H9 (cell line): ENCODE results near the gene RNU2-63P. TPM values are rescaled to one million over a fixed set of nuclear protein-coding genes. Genes with fewer than 3 reads are reported as not detected.

Experiments used
- DNase-seq: peaks from one replicate; pipeline ENCODE4 v3.0.0-alpha.2; 2017
- H2AFZ ChIP-seq: one replicate; pipeline ENCODE4 v1.6.1; 2013; ENCODE audit warnings: mild to moderate bottlenecking, low read length, control low read depth, moderate library complexity
- H2AK5ac ChIP-seq: 2 replicates; pipeline ENCODE4 v1.6.1; 2013; ENCODE audit warnings: low read length, control low read depth, mixed read lengths; ENCODE audit not compliant: insufficient read length
- H2BK120ac ChIP-seq: one replicate; pipeline ENCODE4 v1.6.1; 2013; ENCODE audit warnings: low read depth, mild to moderate bottlenecking, low read length, control low read depth, inconsistent platforms; ENCODE audit not compliant: poor library complexity, severe bottlenecking
- H2BK12ac ChIP-seq: 2 replicates; pipeline ENCODE4 v1.6.1; 2013; ENCODE audit warnings: low read length, control low read depth, mixed read lengths, low read depth; ENCODE audit not compliant: insufficient read length
- H2BK15ac ChIP-seq: 2 replicates; pipeline ENCODE4 v1.6.1; 2013; ENCODE audit warnings: low read depth, low read length, control low read depth
- H2BK20ac ChIP-seq: one replicate; pipeline ENCODE4 v1.6.1; 2013; ENCODE audit warnings: low read depth, mild to moderate bottlenecking, low read length, control low read depth, inconsistent platforms; ENCODE audit not compliant: poor library complexity, severe bottlenecking
- H2BK5ac ChIP-seq: 2 replicates; pipeline ENCODE4 v1.6.1; 2013; ENCODE audit warnings: low read length, control low read depth, mixed read lengths; ENCODE audit not compliant: insufficient read length
- H3K14ac ChIP-seq: 2 replicates; pipeline ENCODE4 v1.6.1; 2013; ENCODE audit warnings: low read length, control low read depth; ENCODE audit not compliant: insufficient read depth
- H3K18ac ChIP-seq: 2 replicates; pipeline ENCODE4 v1.6.1; 2013; ENCODE audit warnings: low read depth, mild to moderate bottlenecking, mixed read lengths, low read length, control low read depth; ENCODE audit not compliant: insufficient read length
- H3K23ac ChIP-seq: 2 replicates; pipeline ENCODE4 v1.6.1; 2013; ENCODE audit warnings: low read length, control low read depth, mixed read lengths, low read depth; ENCODE audit not compliant: insufficient read length
- H3K23me2 ChIP-seq: 2 replicates; pipeline ENCODE4 v1.6.1; 2013; ENCODE audit warnings: low read depth, mild to moderate bottlenecking, mixed read lengths, low read length, control low read depth; ENCODE audit not compliant: insufficient read length, poor library complexity, severe bottlenecking
- H3K27ac ChIP-seq: 2 replicates; pipeline ENCODE4 v1.5.1; 2013; ENCODE audit warnings: low read length, control low read depth, mixed read lengths, low read depth; ENCODE audit not compliant: insufficient read length
- H3K27me3 ChIP-seq: 2 replicates; pipeline ENCODE4 v1.6.1; 2013; ENCODE audit warnings: low read length, control low read depth, inconsistent platforms; ENCODE audit not compliant: insufficient read depth
- H3K4ac ChIP-seq: 2 replicates; pipeline ENCODE4 v1.6.1; 2013; ENCODE audit warnings: low read depth, mild to moderate bottlenecking, control low read depth, inconsistent platforms, low read length, moderate library complexity
- H3K4me1 ChIP-seq: 2 replicates; pipeline ENCODE4 v1.6.1; 2013; ENCODE audit warnings: low read length, control low read depth, inconsistent platforms; ENCODE audit not compliant: insufficient read depth
- H3K4me2 ChIP-seq: 2 replicates; pipeline ENCODE4 v1.6.1; 2013; ENCODE audit warnings: low read length, control low read depth, mixed read lengths; ENCODE audit not compliant: insufficient read length, insufficient read depth
- H3K56ac ChIP-seq: 2 replicates; pipeline ENCODE4 v1.6.1; 2013; ENCODE audit warnings: low read depth, mild to moderate bottlenecking, mixed read lengths, low read length, control low read depth; ENCODE audit not compliant: insufficient read length
- H3K79me1 ChIP-seq: 2 replicates; pipeline ENCODE4 v1.6.1; 2013; ENCODE audit warnings: low read depth, mild to moderate bottlenecking, moderate library complexity, low read length, control low read depth, inconsistent platforms; ENCODE audit not compliant: insufficient read depth, poor library complexity, severe bottlenecking
- H3K79me2 ChIP-seq: 2 replicates; pipeline ENCODE4 v1.6.1; 2013; ENCODE audit warnings: low read length, control low read depth, inconsistent platforms; ENCODE audit not compliant: insufficient read depth
- H3K9ac ChIP-seq: 2 replicates; pipeline ENCODE4 v1.6.1; 2013; ENCODE audit warnings: low read length, control low read depth, mixed read lengths; ENCODE audit not compliant: insufficient read length; ENCODE audit errors: extremely low read depth
- H3K9me3 ChIP-seq: one replicate; pipeline ENCODE4 v1.6.1; 2013; ENCODE audit warnings: low read depth, low read length, inconsistent platforms; ENCODE audit not compliant: control insufficient read depth
- H3T11ph ChIP-seq: one replicate; pipeline ENCODE4 v1.6.1; 2013; ENCODE audit warnings: mild to moderate bottlenecking, low read length, control low read depth, inconsistent platforms
- H4K20me1 ChIP-seq: one replicate; pipeline ENCODE4 v1.6.1; 2013; ENCODE audit not compliant: control insufficient read depth, insufficient read length, insufficient read depth
- H4K5ac ChIP-seq: 2 replicates; pipeline ENCODE4 v1.6.1; 2013; ENCODE audit warnings: low read depth, mild to moderate bottlenecking, mixed read lengths, low read length, control low read depth; ENCODE audit not compliant: insufficient read length
- H4K8ac ChIP-seq: replicated peaks from 2 replicates; pipeline ENCODE4 v1.6.1; 2013; ENCODE audit warnings: low read length, control low read depth, mixed read lengths, low read depth; ENCODE audit not compliant: insufficient read length
- H4K91ac ChIP-seq: 2 replicates; pipeline ENCODE4 v1.6.1; 2013; ENCODE audit warnings: low read depth, mild to moderate bottlenecking, moderate library complexity, mixed read lengths, low read length, control low read depth; ENCODE audit not compliant: insufficient read length
- H3K27ac Mint-ChIP-seq, 3 experiments: 2 replicates in 2 of 3; 3 replicates in 1 of 3; pipeline ENCODE4 v1.8.0; 2020 to 2021; ENCODE audit warnings: mixed read lengths in 3 of 3, mild to moderate bottlenecking in 1 of 3, moderate library complexity in 1 of 3
- H3K27me3 Mint-ChIP-seq: 2 replicates; pipeline ENCODE4 v1.8.0; 2021; ENCODE audit warnings: low read depth, mild to moderate bottlenecking, moderate library complexity, mixed read lengths
- H3K36me3 Mint-ChIP-seq, 3 experiments: 2 replicates in 2 of 3; 3 replicates in 1 of 3; pipeline ENCODE4 v1.8.0; 2020 to 2021; ENCODE audit warnings: low read depth in 3 of 3, mixed read lengths in 3 of 3; ENCODE audit not compliant: insufficient read depth in 1 of 3
- H3K4me1 Mint-ChIP-seq, 2 experiments: 2 replicates each; pipeline ENCODE4 v1.8.0; 2020; ENCODE audit warnings: mixed read lengths in 2 of 2
- H3K4me3 Mint-ChIP-seq, 2 experiments: 2 replicates in 1 of 2; 3 replicates in 1 of 2; pipeline ENCODE4 v1.8.0; 2020 to 2021; ENCODE audit warnings: mild to moderate bottlenecking in 2 of 2, mixed read lengths in 2 of 2, moderate library complexity in 1 of 2
- H3K9me3 Mint-ChIP-seq, 2 experiments: 2 replicates in 1 of 2; 3 replicates in 1 of 2; pipeline ENCODE4 v1.8.0; 2020; ENCODE audit warnings: mild to moderate bottlenecking in 2 of 2, mixed read lengths in 2 of 2, moderate library complexity in 1 of 2
- WGBS: extraction: QIAGEN DNeasy Blood & Tissue Kit; methylation state at CpG from one replicate; pipeline ENCODE4 v1.1.7; 2013; ENCODE audit warnings: missing lambda C conversion rate, low lambda C conversion rate, mixed read lengths; ENCODE audit not compliant: insufficient read length; ENCODE audit errors: extremely low coverage; 5-methylcytosine and 5-hydroxymethylcytosine counted together
- total RNA-seq: library from RNA; stranded (reverse); gene quantifications from 2 replicates; pipeline ENCODE4 v1.2.1, GENCODE V29; 2021
- TF ChIP-seq, protein P1 (sequence below): fragments of 200-600 bp; sonication (generic); conservative IDR thresholded peaks from 3 replicates; pipeline ENCODE4 v1.8.0; 2021; ENCODE audit warnings: antibody characterized with exemption, mild to moderate bottlenecking

RNU2-63P gene
- total RNA-seq, 1 experiment from 2014 or later = 31.1 TPM

DNA sequence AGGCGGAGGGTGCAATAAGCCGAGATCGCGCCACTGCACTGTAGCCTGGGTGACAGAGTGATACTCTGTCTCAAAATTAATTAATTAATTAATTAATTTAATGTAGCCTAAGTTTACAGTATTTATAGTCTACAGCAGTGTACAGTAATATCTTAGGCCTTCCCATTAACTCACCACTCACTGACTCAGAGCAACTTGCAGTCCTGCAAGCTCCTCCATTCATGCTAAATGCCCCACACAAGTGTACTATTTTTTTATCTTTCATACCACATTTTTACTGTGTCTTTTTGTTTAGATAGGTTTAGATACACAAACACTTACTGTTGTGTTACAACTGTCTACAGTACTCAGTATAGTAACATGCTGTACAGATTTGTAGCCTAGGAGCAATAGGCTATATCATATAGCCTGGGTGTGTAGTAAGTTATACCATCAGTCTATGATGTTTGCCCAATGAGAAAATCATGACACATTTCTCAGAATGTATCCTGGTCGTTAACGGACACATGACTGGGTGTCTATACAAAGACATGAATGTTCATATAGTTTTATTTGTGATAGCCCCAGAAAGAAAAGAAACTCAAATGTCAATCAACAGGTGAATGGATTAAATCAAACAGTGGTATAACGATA lies 15.8 kb upstream of the RNU2-63P start:
- Histone ChIP-seq H2AFZ (no peak overlapping the region), H4K20me1 (no peaks in the 10 kb centered on the region), H3K18ac (no peak overlapping the region), H3K9me3 (no peaks in the 10 kb centered on the region), H2BK15ac (no peak overlapping the region), H3T11ph (no peak overlapping the region), H3K27ac (no peak overlapping the region), H2BK20ac (no peak overlapping the region), H3K79me2 (no peaks in the 10 kb centered on the region), H3K56ac (no peak overlapping the region), H4K8ac (no peak overlapping the region), H3K23ac (no peak overlapping the region), H2BK120ac (no peak overlapping the region), H2AK5ac (no peak overlapping the region), H2BK12ac (no peak overlapping the region), H3K4ac (no peak overlapping the region), H3K79me1 (no peaks in the 10 kb centered on the region), H3K14ac (no peak overlapping the region), H3K27me3 (no peaks in the 10 kb centered on the region), H4K5ac (no peak overlapping the region), H3K4me2 (no peak overlapping the region), H3K4me1 (no peaks in the 10 kb centered on the region), H4K91ac (no peak overlapping the region), H3K23me2 (no peaks in the 10 kb centered on the region), H3K9ac (no peak overlapping the region), H2BK5ac (no peak overlapping the region)
- H3K4me1 Mint-ChIP-seq = peaks cover 0 to 2% of the 10 kb centered on the region in 2 experiments; a peak in 2 of 4 replicates
- no peaks in the 10 kb centered on the region for H3K9me3 Mint-ChIP-seq
- no peaks in the 10 kb centered on the region for H3K27me3 Mint-ChIP-seq
- no CpG with 5 or more reads among the region's 7 CpGs for WGBS
- no peak overlapping the region for H3K4me3 Mint-ChIP-seq
- DNase-seq = no peak
- no peak overlapping the region for H3K27ac Mint-ChIP-seq
- peaks cover 0 to 30% (median 24%) of the 10 kb centered on the region in 3 experiments; a peak in 6 of 7 replicates for H3K36me3 Mint-ChIP-seq
- TF ChIP-seq, protein P1, sequence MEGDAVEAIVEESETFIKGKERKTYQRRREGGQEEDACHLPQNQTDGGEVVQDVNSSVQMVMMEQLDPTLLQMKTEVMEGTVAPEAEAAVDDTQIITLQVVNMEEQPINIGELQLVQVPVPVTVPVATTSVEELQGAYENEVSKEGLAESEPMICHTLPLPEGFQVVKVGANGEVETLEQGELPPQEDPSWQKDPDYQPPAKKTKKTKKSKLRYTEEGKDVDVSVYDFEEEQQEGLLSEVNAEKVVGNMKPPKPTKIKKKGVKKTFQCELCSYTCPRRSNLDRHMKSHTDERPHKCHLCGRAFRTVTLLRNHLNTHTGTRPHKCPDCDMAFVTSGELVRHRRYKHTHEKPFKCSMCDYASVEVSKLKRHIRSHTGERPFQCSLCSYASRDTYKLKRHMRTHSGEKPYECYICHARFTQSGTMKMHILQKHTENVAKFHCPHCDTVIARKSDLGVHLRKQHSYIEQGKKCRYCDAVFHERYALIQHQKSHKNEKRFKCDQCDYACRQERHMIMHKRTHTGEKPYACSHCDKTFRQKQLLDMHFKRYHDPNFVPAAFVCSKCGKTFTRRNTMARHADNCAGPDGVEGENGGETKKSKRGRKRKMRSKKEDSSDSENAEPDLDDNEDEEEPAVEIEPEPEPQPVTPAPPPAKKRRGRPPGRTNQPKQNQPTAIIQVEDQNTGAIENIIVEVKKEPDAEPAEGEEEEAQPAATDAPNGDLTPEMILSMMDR = no peak
